ENCODE measurements around the gene BBOF1. TPM values are rescaled to one million over a fixed set of nuclear protein-coding genes. Genes with fewer than 3 reads are reported as not detected.
"Not testable (repeated sequence)": the region's sequence is repeated elsewhere in the genome, so short reads cannot be mapped to it uniquely, and the experiment has no call there.

The BBOF1 gene
- total RNA-seq, 1 donor from 2014 or later: 6.7 TPM

GRCh38 chr14:73998726-73999125 is 20.4 kb upstream of the BBOF1 start:
- DNase-seq (ENCODE audit: low read depth): no peak

GRCh38 chr14:74005664-74006063 is 13.5 kb upstream of the BBOF1 start:
- not testable (repeated sequence) for H3K4me3 ChIP-seq (ENCODE audit: low read depth, low read length); H3K36me3 ChIP-seq (ENCODE audit: control insufficient read depth, insufficient read depth, low read length); DNase-seq (ENCODE audit: low read depth)

More at GRCh38 chr14:73998726-73999125, 20.4 kb upstream of the BBOF1 start:
- Histone ChIP-seq H3K4me3 (ENCODE audit: low read depth, low read length) (no peak overlapping the region), H3K27me3 (ENCODE audit: control insufficient read depth, insufficient read depth, low read length) (no peaks in the 10 kb centered on the region), H3K36me3 (ENCODE audit: control insufficient read depth, insufficient read depth, low read length) (no peaks in the 10 kb centered on the region)
- TF ChIP-seq CTCF (IDR thresholded peaks at IDR 0.05; ENCODE audit: insufficient read depth, low read length, poor library complexity, severe bottlenecking): no peak

GRCh38 chr14:74008843-74009499 is 10.2 kb upstream of the BBOF1 start:
- H3K36me3 ChIP-seq (ENCODE audit: control insufficient read depth, insufficient read depth, low read length): peaks cover 1% of the 10 kb centered on the region
- DNase-seq (ENCODE audit: low read depth): no peak

More at GRCh38 chr14:74005664-74006063, 13.5 kb upstream of the BBOF1 start:
- not testable (repeated sequence) for H3K27me3 ChIP-seq (ENCODE audit: control insufficient read depth, insufficient read depth, low read length)

GRCh38 chr14:74014299-74014698 is 4.8 kb upstream of the BBOF1 start:
- H3K36me3 ChIP-seq (ENCODE audit: control insufficient read depth, insufficient read depth, low read length): peaks cover 1% of the 10 kb centered on the region
- H3K4me3 ChIP-seq (ENCODE audit: low read depth, low read length): no peak overlapping the region
- no peak for DNase-seq (ENCODE audit: low read depth)
- no peak for TF ChIP-seq CTCF (IDR thresholded peaks at IDR 0.05; ENCODE audit: insufficient read depth, low read length, poor library complexity, severe bottlenecking)
- no peaks in the 10 kb centered on the region for H3K27me3 ChIP-seq (ENCODE audit: control insufficient read depth, insufficient read depth, low read length)

More at GRCh38 chr14:74008843-74009499, 10.2 kb upstream of the BBOF1 start:
- no peak overlapping the region for H3K4me3 ChIP-seq (ENCODE audit: low read depth, low read length)
- no peaks in the 10 kb centered on the region for H3K27me3 ChIP-seq (ENCODE audit: control insufficient read depth, insufficient read depth, low read length)
- no peak for TF ChIP-seq CTCF (IDR thresholded peaks at IDR 0.05; ENCODE audit: insufficient read depth, low read length, poor library complexity, severe bottlenecking)

- no peak for DNase-seq (ENCODE audit: low read depth)
- TF ChIP-seq CTCF (IDR thresholded peaks at IDR 0.05; ENCODE audit: insufficient read depth, low read length, poor library complexity, severe bottlenecking): no peak
- H3K27me3 ChIP-seq (ENCODE audit: control insufficient read depth, insufficient read depth, low read length): no peaks in the 10 kb centered on the region
- H3K36me3 ChIP-seq (ENCODE audit: control insufficient read depth, insufficient read depth, low read length): peaks cover 1% of the 10 kb centered on the region
- no peak overlapping the region for H3K4me3 ChIP-seq (ENCODE audit: low read depth, low read length)
These were observed 4.0 kb upstream of the BBOF1 start for GRCh38 chr14:74015176-74015575.

- Histone ChIP-seq H3K36me3 (ENCODE audit: control insufficient read depth, insufficient read depth, low read length) (peaks cover 1% of the 10 kb centered on the region), H3K4me3 (ENCODE audit: low read depth, low read length) (no peak overlapping the region), H3K27me3 (ENCODE audit: control insufficient read depth, insufficient read depth, low read length) (no peaks in the 10 kb centered on the region)
- no peak for TF ChIP-seq CTCF (IDR thresholded peaks at IDR 0.05; ENCODE audit: insufficient read depth, low read length, poor library complexity, severe bottlenecking)
- DNase-seq (ENCODE audit: low read depth): no peak
These were observed 3.2 kb upstream of the BBOF1 start for GRCh38 chr14:74015963-74016362.

All from kidney epithelial cell (primary cell).